HG03432 (cell line): ENCODE results near the gene DAP.
"Not testable (repeated sequence)": the region's sequence is repeated elsewhere in the genome, so short reads cannot be mapped to it uniquely, and the experiment has no call there.

Experiments used
- ATAC-seq: cut with Tn5 transposase; IDR thresholded peaks from one replicate; pipeline ENCODE4 v1.9.1; 2021; ENCODE audit warnings: mild to moderate bottlenecking, moderate library complexity; ENCODE audit not compliant: unreplicated experiment

Gene DAP

DNA sequence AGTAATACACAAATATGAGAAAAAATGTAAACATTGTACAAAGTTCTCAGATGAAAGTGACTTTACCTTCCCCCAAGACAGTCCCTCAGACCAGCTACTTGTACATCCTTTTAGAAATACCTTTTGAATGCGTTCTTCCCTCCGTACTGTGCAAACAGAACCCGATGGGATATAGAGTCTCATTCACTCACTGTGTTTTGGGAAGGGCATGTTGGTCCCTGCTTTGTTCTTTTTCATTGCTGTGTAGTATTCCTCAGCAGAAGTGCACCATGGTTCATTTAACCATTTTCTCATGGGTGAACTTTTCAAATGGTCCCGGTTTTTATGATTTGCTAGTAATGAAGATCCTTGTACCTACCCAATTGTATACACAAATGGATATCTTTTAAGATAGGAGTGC, 102.8 kb downstream of the DAP start:
- no peak for ATAC-seq

- ATAC-seq, result no peak
Observed at GRCh38 chr5:10655972-10656830, 104.8 kb downstream of the DAP start.

DNA sequence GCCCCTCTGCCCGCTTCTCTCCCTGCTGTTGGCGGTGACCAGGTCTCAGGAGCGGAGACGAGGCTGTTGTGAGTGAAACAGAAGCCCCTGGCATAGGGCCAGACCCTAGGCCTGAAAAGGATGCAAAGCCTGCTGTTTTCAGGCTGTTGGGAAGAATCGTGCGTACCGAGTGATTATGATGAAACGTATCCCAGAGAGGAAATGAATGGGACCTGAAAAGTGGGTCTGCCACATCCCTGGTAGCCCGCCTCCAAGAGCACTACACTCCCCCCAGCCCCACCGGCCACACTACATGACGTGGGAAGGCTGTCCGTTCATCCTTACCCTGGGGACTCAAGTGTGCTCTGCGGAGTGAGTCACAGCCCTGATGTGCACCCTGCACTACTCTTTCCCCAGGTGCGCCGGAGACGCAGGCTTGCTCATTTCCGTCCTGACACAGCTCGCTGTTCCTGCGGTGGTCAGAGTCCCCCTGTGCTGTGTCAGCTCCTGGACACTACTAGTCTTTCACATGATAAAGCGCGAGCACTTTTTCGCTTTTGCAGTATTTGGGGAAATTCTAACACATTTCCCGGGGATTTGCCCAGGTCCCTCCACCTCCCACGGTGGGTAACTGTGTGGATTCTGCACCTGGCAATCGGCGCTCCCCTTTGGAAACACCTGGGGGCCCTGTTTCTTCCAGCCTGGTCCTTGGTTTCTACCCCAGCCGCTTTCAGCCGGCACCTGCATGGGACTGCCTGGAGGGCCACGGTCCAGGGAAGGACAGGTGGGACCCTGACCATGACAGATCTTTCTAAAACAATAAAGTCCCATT, 105.7 kb downstream of the DAP start:
- no peak for ATAC-seq

DNA sequence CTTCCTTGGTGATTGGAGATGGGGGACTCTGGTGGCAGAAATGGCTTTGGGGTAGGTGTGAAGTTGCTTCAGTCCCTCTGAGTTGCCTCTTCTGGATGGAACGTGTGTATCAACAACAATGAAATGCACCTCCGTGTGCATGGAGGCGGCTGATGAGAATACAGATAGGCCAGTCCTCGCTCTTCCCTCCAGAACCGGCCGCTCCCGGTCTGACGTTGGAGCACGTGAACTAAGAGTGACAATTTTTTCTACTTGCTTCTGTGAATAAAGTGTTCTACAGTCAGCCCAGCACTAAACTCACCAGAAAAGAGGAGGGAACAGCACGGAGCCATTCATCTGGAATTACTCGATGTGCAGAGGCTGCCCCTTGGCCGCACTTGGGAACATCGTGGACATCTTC, 106.5 kb downstream of the DAP start:
- no peak for ATAC-seq

GRCh38 chr5:10653751-10654400, 107.2 kb downstream of the DAP start:
- ATAC-seq, result no peak

- ATAC-seq, result no peak
Observed at GRCh38 chr5:10653043-10653442, 108.0 kb downstream of the DAP start.

GRCh38 chr5:10652606-10653005, 108.4 kb downstream of the DAP start:
- no peak for ATAC-seq

- ATAC-seq, result no peak
Observed at GRCh38 chr5:10652151-10652550, 108.9 kb downstream of the DAP start.

DNA sequence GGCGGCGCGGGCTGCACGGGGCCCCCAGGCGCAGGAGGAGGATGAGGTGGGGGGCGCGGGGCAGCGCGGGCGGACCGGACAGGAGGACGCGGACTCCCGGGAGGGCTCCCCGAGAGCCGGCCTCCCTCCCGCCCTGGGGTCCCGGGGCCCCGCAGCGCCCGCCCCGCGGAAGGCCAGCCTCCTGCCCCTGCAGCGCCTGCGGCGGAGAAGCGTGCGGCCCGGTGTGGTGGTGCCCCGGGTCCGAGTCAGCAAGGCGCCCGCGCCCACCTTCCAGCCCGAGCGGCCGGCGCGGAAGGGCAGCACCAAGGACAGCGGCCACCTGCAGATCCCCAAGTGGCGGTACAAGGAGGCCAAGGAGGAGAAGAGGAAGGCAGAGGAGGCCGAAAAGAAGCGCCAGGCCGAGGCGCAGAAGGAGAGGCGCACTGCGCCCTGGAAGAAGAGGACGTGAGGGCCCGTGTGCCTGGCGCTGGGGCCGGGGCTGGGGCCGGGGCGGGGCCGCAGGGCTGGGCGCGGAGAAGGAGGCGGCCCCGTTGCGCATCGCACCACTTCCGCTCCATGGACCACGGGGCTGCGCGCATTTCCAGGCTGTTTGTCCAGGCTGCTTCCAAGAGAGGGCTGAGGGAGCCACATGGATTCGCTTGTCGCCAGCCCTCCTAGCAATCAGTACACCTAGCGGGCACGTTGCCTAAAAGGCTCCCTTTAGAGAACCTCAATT, 111.2 kb downstream of the DAP start:
- no peak for ATAC-seq

GRCh38 chr5:10648806-10649665, 112.0 kb downstream of the DAP start:
- no peak for ATAC-seq

- no peak for ATAC-seq
Observed at GRCh38 chr5:10647640-10648039, 113.4 kb downstream of the DAP start.

GRCh38 chr5:10645671-10646070, 115.4 kb downstream of the DAP start:
- peak; percentile 26 for ATAC-seq

DNA sequence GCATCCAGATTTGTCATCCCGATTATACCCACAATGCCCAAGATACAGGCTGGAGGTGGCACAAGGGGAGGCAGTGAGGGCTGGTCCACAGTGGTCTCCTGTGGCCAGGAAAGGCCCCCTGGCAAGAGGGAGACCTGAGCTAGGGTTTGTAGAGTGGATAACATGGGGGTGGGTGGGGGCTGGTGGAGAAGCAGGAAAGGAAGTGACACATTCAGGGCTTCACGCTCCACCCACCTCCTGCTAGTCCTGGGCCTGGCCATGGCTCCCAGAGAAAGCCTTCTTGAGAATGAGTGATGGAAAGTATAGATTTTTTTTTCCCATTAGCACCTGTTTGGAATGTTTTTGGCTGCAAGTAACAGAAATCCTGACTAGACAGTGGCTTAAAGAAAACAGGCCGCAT, 115.9 kb downstream of the DAP start:
- peak; percentile 47 for ATAC-seq

DNA sequence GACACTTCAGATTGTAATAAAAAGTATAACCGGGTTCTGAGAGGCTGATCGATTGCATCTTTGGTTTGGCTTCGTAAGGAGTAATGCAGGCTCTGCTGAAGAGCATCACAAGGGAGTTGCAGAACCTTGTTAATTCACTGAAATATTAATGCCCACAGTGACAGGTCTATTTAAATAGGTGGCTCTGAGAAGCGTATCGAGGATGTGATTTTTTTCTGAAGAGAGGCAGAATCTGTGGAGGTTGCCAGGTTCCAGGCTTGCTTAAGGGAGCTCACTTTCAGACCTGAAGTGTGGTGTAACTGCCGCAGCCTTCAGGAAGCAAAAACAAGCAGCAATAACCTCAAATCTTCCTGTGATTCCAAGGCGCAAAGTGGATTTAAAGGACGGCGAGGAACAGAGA, 116.8 kb downstream of the DAP start:
- no peak for ATAC-seq

DNA sequence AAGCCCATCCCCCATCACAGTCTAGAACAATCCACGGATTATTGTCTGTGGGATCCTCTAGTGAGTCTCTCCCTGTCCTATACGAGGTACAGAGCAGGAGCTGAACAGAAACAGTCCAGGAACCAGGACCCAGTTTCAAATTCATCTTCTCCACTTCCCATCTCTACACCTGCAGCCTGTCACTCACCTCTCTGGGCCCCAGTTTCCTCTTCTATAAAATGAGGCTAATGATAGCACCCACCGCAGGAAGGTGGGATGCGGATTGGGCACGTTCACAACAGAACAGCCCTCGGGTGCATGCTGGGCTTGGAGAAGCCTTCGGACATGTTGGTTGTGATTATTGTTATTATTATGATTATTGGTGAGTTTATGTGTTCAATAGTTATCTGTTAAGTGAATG, 118.7 kb downstream of the DAP start:
- no peak for ATAC-seq

DNA sequence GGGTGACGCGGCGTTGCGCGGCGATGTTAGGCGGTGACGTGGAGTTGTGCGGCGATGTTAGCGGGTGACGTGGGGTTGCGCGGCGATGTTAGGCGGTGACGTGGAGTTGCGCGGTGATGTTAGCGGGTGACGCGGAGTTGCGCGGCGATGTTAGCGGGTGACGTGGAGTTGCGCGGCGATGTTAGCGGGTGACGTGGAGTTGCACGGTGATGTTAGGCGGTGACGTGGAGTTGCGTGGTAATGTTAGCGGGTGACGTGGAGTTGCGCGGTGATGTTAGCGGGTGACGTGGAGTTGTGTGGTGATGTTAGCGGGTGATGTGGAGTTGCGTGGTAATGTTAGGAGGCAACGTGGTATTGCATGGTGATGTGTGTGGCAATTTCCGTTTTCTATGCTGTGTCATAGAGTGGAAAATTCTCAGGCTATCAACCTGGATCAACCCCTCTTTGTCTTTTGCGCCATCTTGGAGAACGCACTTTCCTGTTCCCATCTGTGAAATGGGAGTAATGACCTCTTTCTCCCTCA, 121.1 kb downstream of the DAP start:
- no peak for ATAC-seq

GRCh38 chr5:10638723-10639122, 122.3 kb downstream of the DAP start:
- ATAC-seq, result not testable (repeated sequence)

- ATAC-seq, result no peak
Observed at GRCh38 chr5:10637944-10638343, 123.1 kb downstream of the DAP start.

GRCh38 chr5:10636363-10637142, 124.5 kb downstream of the DAP start:
- no peak for ATAC-seq
